Loucy (cell line): ENCODE results near the gene OR4C6.

Experiments used
- CTCF ChIP-seq: fragments of 200-600 bp; sonication (generic); conservative IDR thresholded peaks from 2 replicates; pipeline ENCODE4 v1.5.1; 2014; ENCODE audit warnings: mild to moderate bottlenecking, antibody characterized with exemption, low read length
- EZH2phosphoT487 ChIP-seq: fragments of 200-600 bp; IDR thresholded peaks from 2 replicates; pipeline ENCODE4 v1.6.1; 2018; ENCODE audit warnings: antibody characterized with exemption, mild to moderate bottlenecking, moderate library complexity, borderline replicate concordance

GRCh38 chr11:55658031-55658573, 3.9 kb upstream of the OR4C6 start:
- TF ChIP-seq CTCF (no peak), EZH2phosphoT487 (no peak)
